GM23248 (cell line): ENCODE measurements around the gene ASF1B. TPM values are rescaled to one million over a fixed set of nuclear protein-coding genes. Genes with fewer than 3 reads are reported as not detected.

Experiments used
- DNase-seq: peaks from one replicate; pipeline ENCODE4 v3.0.0-alpha.2; 2015
- H2AFZ ChIP-seq: fragments of 200-600 bp; sonication (generic); 2 replicates; pipeline ENCODE4 v1.6.1; 2016; ENCODE audit warnings: antibody characterized with exemption
- H3F3A ChIP-seq: fragments of 200-600 bp; sonication (generic); 2 replicates; pipeline ENCODE4 v1.6.1; 2016; ENCODE audit warnings: mild to moderate bottlenecking, antibody characterized with exemption, mixed run types; ENCODE audit not compliant: insufficient read depth
- H3K27ac ChIP-seq: fragments of 200-600 bp; sonication (generic); 2 replicates; pipeline ENCODE4 v1.5.1; 2016; ENCODE audit warnings: mild to moderate bottlenecking
- H3K27me3 ChIP-seq: fragments of 200-600 bp; sonication (generic); replicated peaks from 2 replicates; pipeline ENCODE4 v1.6.1; 2016; ENCODE audit warnings: mild to moderate bottlenecking; ENCODE audit not compliant: insufficient read depth
- H3K36me3 ChIP-seq: fragments of 200-600 bp; sonication (generic); 2 replicates; pipeline ENCODE4 v1.6.1; 2016; ENCODE audit warnings: low read depth, mild to moderate bottlenecking
- H3K4me1 ChIP-seq: fragments of 200-600 bp; sonication (generic); 2 replicates; pipeline ENCODE4 v1.6.1; 2016; ENCODE audit warnings: mild to moderate bottlenecking; ENCODE audit not compliant: insufficient read depth
- H3K4me2 ChIP-seq: fragments of 200-600 bp; sonication (generic); one replicate; pipeline ENCODE4 v1.6.1; 2016; ENCODE audit warnings: mild to moderate bottlenecking; ENCODE audit not compliant: unreplicated experiment
- H3K4me3 ChIP-seq: fragments of 200-600 bp; sonication (generic); 2 replicates; pipeline ENCODE4 v1.5.1; 2016; ENCODE audit warnings: mild to moderate bottlenecking
- H3K79me2 ChIP-seq: fragments of 200-600 bp; sonication (generic); 2 replicates; pipeline ENCODE4 v1.6.1; 2016; ENCODE audit warnings: mild to moderate bottlenecking; ENCODE audit not compliant: insufficient read depth
- H3K9ac ChIP-seq: fragments of 200-600 bp; sonication (generic); 2 replicates; pipeline ENCODE4 v1.6.1; 2016; ENCODE audit warnings: mild to moderate bottlenecking
- H3K9me2 ChIP-seq: fragments of 200-600 bp; sonication (generic); 2 replicates; pipeline ENCODE4 v1.6.1; 2016; ENCODE audit warnings: mixed run types, mild to moderate bottlenecking, moderate library complexity; ENCODE audit not compliant: insufficient read depth
- H3K9me3 ChIP-seq: fragments of 200-600 bp; sonication (generic); one replicate; pipeline ENCODE4 v1.6.1; 2017; ENCODE audit warnings: low read depth
- H4K20me1 ChIP-seq: fragments of 200-600 bp; sonication (generic); 2 replicates; pipeline ENCODE4 v1.6.0; 2016; ENCODE audit not compliant: insufficient read depth
- EZH2 ChIP-seq: fragments of 200-600 bp; sonication (generic); IDR thresholded peaks from 2 replicates; pipeline ENCODE4 v1.6.1; 2018; ENCODE audit warnings: antibody characterized with exemption, mild to moderate bottlenecking; ENCODE audit not compliant: insufficient read depth, poor library complexity, severe bottlenecking
- EZH2phosphoT487 ChIP-seq: fragments of 200-600 bp; sonication (generic); IDR thresholded peaks from 2 replicates; pipeline ENCODE4 v1.6.1; 2018; ENCODE audit warnings: antibody characterized with exemption, moderate library complexity, mild to moderate bottlenecking, low read depth; ENCODE audit not compliant: insufficient read depth
- WGBS, 2 experiments: methylation state at CpG; one replicate each; pipeline ENCODE4 v1.1.6; 2015 to 2017; ENCODE audit warnings: low lambda C conversion rate in 2 of 2, low coverage in 1 of 2; ENCODE audit errors: missing lambda C conversion rate in 2 of 2; 5-methylcytosine and 5-hydroxymethylcytosine counted together
- in situ Hi-C: fragments of 300-500 bp; cut with MboI; formaldehyde crosslinking; loops from 2 replicates; pipeline ENCODE4 v1.15.0; 2020
- polyA plus RNA-seq: library from polyadenylated mRNA; unstranded; fragments of >200 nt; fragmentation: Nextera tagmentation; extraction: Ambion mirVana; gene quantifications from 2 replicates; pipeline ENCODE4 v1.2.1, GENCODE V29; 2016
- total RNA-seq: library from RNA; depleted of rRNA; stranded (reverse); fragments of >200 nt; shearing (Covaris generic); gene quantifications from 2 replicates; pipeline ENCODE4 v1.2.3, GENCODE V29; 2014

The ASF1B gene
- total and polyA plus RNA-seq, 2 experiments from 2014 or later = 11.2 to 19.0 TPM

DNA sequence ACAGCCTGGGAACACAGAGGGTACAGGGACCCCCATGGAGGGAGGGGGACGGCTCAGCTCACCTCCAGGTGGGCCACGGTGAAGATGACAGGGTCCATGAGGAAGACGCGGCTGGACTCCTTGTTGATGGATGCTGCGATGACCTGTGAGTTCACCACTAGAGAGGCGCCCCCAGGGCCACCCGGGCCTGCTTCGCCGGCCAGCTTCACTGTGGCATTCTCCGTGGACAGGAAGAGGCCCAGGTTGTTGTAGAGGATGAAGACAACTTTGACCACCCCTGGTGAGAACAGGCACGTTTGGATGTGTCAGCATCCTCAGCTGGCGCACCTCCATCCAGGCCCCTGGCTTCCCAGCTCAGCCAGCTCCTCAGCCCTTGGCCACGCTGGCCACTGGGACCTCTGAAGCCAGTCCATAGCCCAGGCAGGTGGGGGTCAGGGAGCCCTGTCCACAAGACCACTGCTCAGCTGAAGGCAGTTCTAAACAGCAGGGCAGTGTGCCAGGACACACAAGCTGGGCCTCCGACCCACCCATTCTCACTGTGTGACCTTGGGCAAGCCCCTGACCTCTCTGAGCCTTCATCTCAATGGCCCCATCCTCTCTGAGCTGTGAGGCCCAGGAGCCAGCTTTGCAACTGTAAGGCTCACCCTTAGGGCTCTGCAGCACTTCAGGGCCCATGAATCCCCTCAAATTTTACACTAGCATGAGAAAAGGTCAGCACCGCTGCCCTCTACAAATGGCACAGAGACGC lies 22.1 kb upstream of the ASF1B start:
- WGBS, 2 experiments = 95% methylated on average over 14 to 16 of the region's 16 CpGs
- no peak overlapping the region for H2AFZ ChIP-seq
- H3F3A ChIP-seq = no peaks in the 10 kb centered on the region
- DNase-seq = no peak
- TF ChIP-seq EZH2 = no peak
- TF ChIP-seq EZH2phosphoT487 = no peak
- no peaks in the 10 kb centered on the region for H3K36me3 ChIP-seq
- H3K79me2 ChIP-seq = no peaks in the 10 kb centered on the region
- in situ Hi-C loops = no loop called here
- H3K27ac ChIP-seq = no peak overlapping the region
- no peak overlapping the region for H3K9ac ChIP-seq
- H3K4me1 ChIP-seq = no peaks in the 10 kb centered on the region
- H3K4me3 ChIP-seq = no peak overlapping the region
- no peaks in the 10 kb centered on the region for H3K9me2 ChIP-seq
- no peaks in the 10 kb centered on the region for H3K27me3 ChIP-seq
- no peak overlapping the region for H3K4me2 ChIP-seq
- no peaks in the 10 kb centered on the region for H3K9me3 ChIP-seq
- no peaks in the 10 kb centered on the region for H4K20me1 ChIP-seq

DNA sequence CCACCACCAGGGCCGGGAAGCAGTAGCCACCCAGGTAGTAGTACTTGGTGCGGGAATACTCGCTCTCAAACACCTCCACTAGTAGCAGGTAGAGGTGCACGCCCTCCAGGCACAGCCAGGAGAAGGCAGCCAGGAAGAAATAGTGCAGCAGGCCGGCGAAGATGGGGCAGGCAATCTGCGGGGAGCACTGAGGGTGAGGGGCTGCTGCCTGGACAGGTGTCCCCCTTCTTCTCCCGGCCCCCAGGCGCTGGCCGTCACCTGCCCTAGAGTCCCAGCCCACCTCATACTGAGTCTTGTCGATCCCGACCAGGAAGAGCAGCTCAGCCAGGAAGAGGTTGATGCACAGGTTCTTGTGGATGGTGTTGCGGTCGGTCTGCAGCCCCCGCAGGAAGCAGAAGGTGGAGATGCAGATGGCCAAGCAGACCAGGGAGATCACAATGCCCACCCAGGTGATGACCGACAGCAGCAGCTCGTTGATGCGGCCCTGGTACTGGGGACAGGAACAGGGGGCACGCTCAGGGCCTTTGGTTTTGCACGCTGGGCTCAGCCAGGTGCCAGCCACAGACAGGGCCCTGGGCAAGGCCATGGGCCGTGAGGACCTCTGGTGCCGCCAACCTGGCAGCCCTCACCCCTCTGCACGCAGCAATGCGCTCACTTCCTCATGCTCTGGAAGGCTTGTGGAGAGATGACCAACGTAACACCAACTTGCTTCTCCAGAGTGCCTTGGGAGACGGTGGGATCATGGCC lies 20.8 kb upstream of the ASF1B start:
- no peak for DNase-seq
- H3K4me3 ChIP-seq = no peak overlapping the region
- no peaks in the 10 kb centered on the region for H3F3A ChIP-seq
- no peak overlapping the region for H3K27ac ChIP-seq
- no peaks in the 10 kb centered on the region for H3K9me3 ChIP-seq
- no peaks in the 10 kb centered on the region for H3K4me1 ChIP-seq
- TF ChIP-seq EZH2 (no peak), EZH2phosphoT487 (no peak)
- H4K20me1 ChIP-seq = no peaks in the 10 kb centered on the region
- no peaks in the 10 kb centered on the region for H3K36me3 ChIP-seq
- no peak overlapping the region for H2AFZ ChIP-seq
- H3K4me2 ChIP-seq = no peak overlapping the region
- 87 to 89% methylated on average over 21 to 25 of the region's 26 CpGs for WGBS, 2 experiments
- in situ Hi-C loops = no loop called here
- H3K79me2 ChIP-seq = no peaks in the 10 kb centered on the region
- no peak overlapping the region for H3K9ac ChIP-seq
- H3K27me3 ChIP-seq = no peaks in the 10 kb centered on the region
- H3K9me2 ChIP-seq = no peaks in the 10 kb centered on the region

DNA sequence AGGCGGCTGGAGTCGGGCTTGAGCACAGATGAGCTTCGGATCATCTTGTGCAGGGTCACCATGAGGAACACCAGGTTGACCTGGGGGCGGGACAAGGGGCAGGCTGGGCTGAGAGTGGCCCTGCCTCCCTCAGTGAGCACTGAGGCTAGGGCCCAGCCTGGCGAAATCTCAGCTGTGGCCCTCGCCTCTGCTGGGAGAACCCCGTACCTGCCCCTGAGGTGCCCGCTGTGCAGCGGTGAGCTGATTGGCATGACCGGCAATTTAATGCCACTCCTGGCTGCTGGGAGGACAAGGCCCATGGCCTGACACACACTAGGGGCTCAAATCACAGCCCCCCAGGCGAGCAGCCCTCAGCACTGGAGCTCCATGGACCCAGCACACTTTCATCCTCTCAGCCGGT lies 19.7 kb upstream of the ASF1B start:
- Histone ChIP-seq H3K27ac (no peak overlapping the region), H3K9ac (no peak overlapping the region), H3K79me2 (no peaks in the 10 kb centered on the region), H3K27me3 (no peaks in the 10 kb centered on the region), H3K36me3 (no peaks in the 10 kb centered on the region), H3F3A (no peaks in the 10 kb centered on the region), H3K9me2 (no peaks in the 10 kb centered on the region), H3K4me3 (no peak overlapping the region), H4K20me1 (no peaks in the 10 kb centered on the region), H3K4me2 (no peak overlapping the region), H2AFZ (no peak overlapping the region), H3K4me1 (no peaks in the 10 kb centered on the region), H3K9me3 (no peaks in the 10 kb centered on the region)
- WGBS, 2 experiments = 94 to 95% methylated on average over 11 of the region's 12 CpGs
- no peak for DNase-seq
- TF ChIP-seq EZH2 (no peak), EZH2phosphoT487 (no peak)
- in situ Hi-C loops = no loop called here

DNA sequence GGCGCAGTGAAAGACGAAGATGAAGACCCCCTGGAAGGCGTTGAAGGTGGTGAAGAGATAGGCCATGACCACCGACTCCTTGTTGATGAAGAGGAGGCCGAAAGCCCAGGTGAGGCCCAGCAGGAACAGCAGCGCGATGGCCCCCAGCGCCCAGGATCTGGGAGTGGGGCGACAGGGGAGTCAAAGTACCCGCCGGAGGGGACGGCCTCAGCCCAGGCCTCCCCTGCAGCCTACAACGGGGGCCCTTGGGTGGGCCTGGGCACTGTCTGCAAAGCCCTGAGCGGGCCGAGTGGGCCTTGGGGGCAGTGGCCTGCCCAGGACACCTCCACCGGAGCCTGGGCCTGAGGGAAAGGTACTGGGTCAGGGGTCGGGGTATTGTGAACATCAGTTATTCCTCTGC lies 19.0 kb upstream of the ASF1B start:
- in situ Hi-C loops = no loop called here
- Histone ChIP-seq H3K4me1 (no peaks in the 10 kb centered on the region), H3K9me2 (no peaks in the 10 kb centered on the region), H3F3A (no peaks in the 10 kb centered on the region), H3K9me3 (no peaks in the 10 kb centered on the region), H3K4me2 (no peak overlapping the region), H3K27me3 (no peaks in the 10 kb centered on the region), H3K36me3 (no peaks in the 10 kb centered on the region), H2AFZ (no peak overlapping the region), H4K20me1 (no peaks in the 10 kb centered on the region), H3K27ac (no peak overlapping the region), H3K4me3 (no peak overlapping the region), H3K9ac (no peak overlapping the region), H3K79me2 (no peaks in the 10 kb centered on the region)
- no peak for DNase-seq
- whole genome bisulfite sequencing, 2 experiments = 87 to 88% methylated on average over 14 to 17 of the region's 17 CpGs
- TF ChIP-seq EZH2 (no peak), EZH2phosphoT487 (no peak)
